Measurements from ENCODE around the gene FAM229A. TPM values are rescaled to one million over a fixed set of nuclear protein-coding genes. Genes with fewer than 3 reads are reported as not detected.

The FAM229A gene
- total RNA-seq, 1 experiment from 2014 or later, result 5.6 TPM

GRCh38 chr1:32351399-32352238 lies 10.7 kb downstream of the FAM229A start:
- H3K4me1 Mint-ChIP-seq, result peaks cover 18 to 20% of the 10 kb centered on the region in 2 experiments
- no peak overlapping the region for H2AK5ac ChIP-seq (ENCODE audit: insufficient read length, low read length)

More at GRCh38 chr1:32351399-32352238, 10.7 kb downstream of the FAM229A start:
- H3K56ac ChIP-seq (ENCODE audit: insufficient read length, low read depth, low read length), result no peak overlapping the region
- Mint-ChIP-seq H3K36me3 (ENCODE audit: insufficient read depth in 1 of 3, low read depth in 3 of 3) (peaks cover 6 to 25% (median 9%) of the 10 kb centered on the region in 3 experiments), H3K9me3 (peaks cover 9 to 10% of the 10 kb centered on the region in 2 experiments), H3K4me3 (peak overlapping the region; percentile 85 to 91), H3K27ac (peak overlapping the region; percentile 92 to 93 (median 92); a peak in 4 of 7 replicates), H3K27me3 (ENCODE audit: low read depth) (peaks cover 37% of the 10 kb centered on the region)
- H2BK20ac ChIP-seq (ENCODE audit: low read depth, low read length, poor library complexity, severe bottlenecking), result no peak overlapping the region
- H4K5ac ChIP-seq (ENCODE audit: insufficient read length, low read depth, low read length), result no peak overlapping the region
- no peaks in the 10 kb centered on the region for H3K9me3 ChIP-seq (ENCODE audit: control insufficient read depth, low read depth, low read length)
- no peak for TF ChIP-seq CTCF (conservative IDR thresholded peaks at IDR 0.05)
- no peak overlapping the region for H2BK12ac ChIP-seq (ENCODE audit: insufficient read length, low read depth, low read length)
- H3K9ac ChIP-seq (ENCODE audit: extremely low read depth, insufficient read length, low read length), result peak overlapping the region; percentile 70
- no peak overlapping the region; the same call in 1 of the 2 replicates for H2BK15ac ChIP-seq (ENCODE audit: low read depth, low read length)
- no peaks in the 10 kb centered on the region for H3K79me2 ChIP-seq (ENCODE audit: insufficient read depth, low read length)
- no peak overlapping the region for H3T11ph ChIP-seq (ENCODE audit: low read length)
- H3K4me1 ChIP-seq (ENCODE audit: insufficient read depth, low read length), result no peaks in the 10 kb centered on the region
- no peak overlapping the region for H2AFZ ChIP-seq (ENCODE audit: low read length)
- H3K14ac ChIP-seq (ENCODE audit: insufficient read depth, low read length), result peak overlapping the region; percentile 88
- H2BK5ac ChIP-seq (ENCODE audit: insufficient read length, low read length), result no peak overlapping the region
- H3K79me1 ChIP-seq (ENCODE audit: insufficient read depth, low read depth, low read length, poor library complexity, severe bottlenecking), result no peaks in the 10 kb centered on the region
- H3K18ac ChIP-seq (ENCODE audit: insufficient read length, low read depth, low read length), result peak overlapping the region; percentile 65
- H4K8ac ChIP-seq (replicated peaks; ENCODE audit: insufficient read length, low read depth, low read length), result no peak overlapping the region
- no peak overlapping the region for H3K27ac ChIP-seq (ENCODE audit: insufficient read length, low read depth, low read length)
- peaks cover 3% of the 10 kb centered on the region; the same call in 1 of the 2 replicates for H3K27me3 ChIP-seq (ENCODE audit: insufficient read depth, low read length)
- no CpG with 5 or more reads among the region's 75 CpGs for WGBS (ENCODE audit: extremely low coverage, insufficient read length, low lambda C conversion rate)
- H2BK120ac ChIP-seq (ENCODE audit: low read depth, low read length, poor library complexity, severe bottlenecking), result no peak overlapping the region
- H4K91ac ChIP-seq (ENCODE audit: insufficient read length, low read depth, low read length), result no peak overlapping the region
- H3K4me2 ChIP-seq (ENCODE audit: insufficient read depth, insufficient read length, low read length), result peak overlapping the region; percentile 41
- H4K20me1 ChIP-seq (ENCODE audit: control insufficient read depth, insufficient read depth, insufficient read length), result no peaks in the 10 kb centered on the region
- H3K23me2 ChIP-seq (ENCODE audit: insufficient read length, low read depth, low read length, poor library complexity, severe bottlenecking), result peaks cover 7% of the 10 kb centered on the region
- no peak overlapping the region for H3K23ac ChIP-seq (ENCODE audit: insufficient read length, low read depth, low read length)
- H3K4ac ChIP-seq (ENCODE audit: low read depth, low read length), result no peak overlapping the region
- DNase-seq, result peak; percentile 95
